ENCODE data around the gene UAP1.

UAP1 gene

DNA sequence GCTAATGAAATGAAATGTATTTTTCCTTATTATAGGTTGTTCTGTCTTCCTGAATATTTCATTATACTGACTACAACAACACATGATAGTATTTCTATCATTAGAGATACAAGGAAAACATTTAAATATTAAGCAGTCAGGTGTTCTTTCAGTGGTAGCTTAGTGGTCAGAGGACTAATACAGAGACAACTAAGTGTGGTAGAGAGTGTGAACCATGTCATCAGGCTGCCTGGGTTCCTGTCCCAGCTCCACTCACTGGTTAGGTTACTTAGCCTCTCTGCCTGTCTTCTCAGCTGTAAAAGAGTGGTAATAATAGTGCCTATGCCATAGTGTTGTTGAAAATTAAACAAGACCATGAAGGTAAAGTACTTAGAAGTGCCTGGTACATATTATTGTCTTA is 3.9 kb downstream of the UAP1 start:
- TF ChIP-seq, protein P1, sequence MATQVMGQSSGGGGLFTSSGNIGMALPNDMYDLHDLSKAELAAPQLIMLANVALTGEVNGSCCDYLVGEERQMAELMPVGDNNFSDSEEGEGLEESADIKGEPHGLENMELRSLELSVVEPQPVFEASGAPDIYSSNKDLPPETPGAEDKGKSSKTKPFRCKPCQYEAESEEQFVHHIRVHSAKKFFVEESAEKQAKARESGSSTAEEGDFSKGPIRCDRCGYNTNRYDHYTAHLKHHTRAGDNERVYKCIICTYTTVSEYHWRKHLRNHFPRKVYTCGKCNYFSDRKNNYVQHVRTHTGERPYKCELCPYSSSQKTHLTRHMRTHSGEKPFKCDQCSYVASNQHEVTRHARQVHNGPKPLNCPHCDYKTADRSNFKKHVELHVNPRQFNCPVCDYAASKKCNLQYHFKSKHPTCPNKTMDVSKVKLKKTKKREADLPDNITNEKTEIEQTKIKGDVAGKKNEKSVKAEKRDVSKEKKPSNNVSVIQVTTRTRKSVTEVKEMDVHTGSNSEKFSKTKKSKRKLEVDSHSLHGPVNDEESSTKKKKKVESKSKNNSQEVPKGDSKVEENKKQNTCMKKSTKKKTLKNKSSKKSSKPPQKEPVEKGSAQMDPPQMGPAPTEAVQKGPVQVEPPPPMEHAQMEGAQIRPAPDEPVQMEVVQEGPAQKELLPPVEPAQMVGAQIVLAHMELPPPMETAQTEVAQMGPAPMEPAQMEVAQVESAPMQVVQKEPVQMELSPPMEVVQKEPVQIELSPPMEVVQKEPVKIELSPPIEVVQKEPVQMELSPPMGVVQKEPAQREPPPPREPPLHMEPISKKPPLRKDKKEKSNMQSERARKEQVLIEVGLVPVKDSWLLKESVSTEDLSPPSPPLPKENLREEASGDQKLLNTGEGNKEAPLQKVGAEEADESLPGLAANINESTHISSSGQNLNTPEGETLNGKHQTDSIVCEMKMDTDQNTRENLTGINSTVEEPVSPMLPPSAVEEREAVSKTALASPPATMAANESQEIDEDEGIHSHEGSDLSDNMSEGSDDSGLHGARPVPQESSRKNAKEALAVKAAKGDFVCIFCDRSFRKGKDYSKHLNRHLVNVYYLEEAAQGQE (IDR thresholded peaks at IDR 0.05; ENCODE audit: insufficient read depth in 1 of 2, low read depth in 2 of 2, low read length in 2 of 2), result no peak
- TF ChIP-seq FOXP2 (optimal IDR thresholded peaks at IDR 0.05; ENCODE audit: borderline replicate concordance, extremely low read depth, extremely low read length, insufficient read depth), result no peak
- no peak for TF ChIP-seq TAF1 (IDR thresholded peaks at IDR 0.05; ENCODE audit: borderline replicate concordance, insufficient read depth, low read length)
- no peak for TF ChIP-seq SIN3A (IDR thresholded peaks at IDR 0.05; ENCODE audit: borderline replicate concordance, insufficient read depth, low read length)
- TF ChIP-seq POLR2AphosphoS5 (IDR thresholded peaks at IDR 0.05; ENCODE audit: low read depth, low read length), result no peak

DNA sequence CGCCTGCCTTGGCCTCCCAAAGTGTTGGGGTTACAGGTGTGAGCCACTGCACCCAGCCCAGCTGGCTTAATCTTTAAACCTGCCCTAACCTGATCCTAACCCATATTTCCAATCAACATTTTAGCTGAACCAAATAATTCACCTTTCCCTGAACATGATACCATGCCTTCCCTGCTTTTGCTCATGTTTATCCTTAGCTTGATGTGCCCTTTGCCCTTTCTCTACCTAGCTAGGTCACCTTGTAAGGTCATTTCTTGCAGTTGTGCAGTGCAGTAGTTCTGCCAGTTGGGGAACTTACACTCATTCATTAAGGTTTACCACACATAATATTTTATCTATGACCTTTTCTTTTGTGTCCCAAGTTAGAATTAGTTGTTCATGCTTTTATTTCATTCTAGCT is 5.3 kb downstream of the UAP1 start:
- no peak for TF ChIP-seq POLR2AphosphoS5 (IDR thresholded peaks at IDR 0.05; ENCODE audit: low read depth, low read length)
- TF ChIP-seq SIN3A (IDR thresholded peaks at IDR 0.05; ENCODE audit: borderline replicate concordance, insufficient read depth, low read length), result no peak
- no peak for TF ChIP-seq TAF1 (IDR thresholded peaks at IDR 0.05; ENCODE audit: borderline replicate concordance, insufficient read depth, low read length)
- TF ChIP-seq FOXP2 (optimal IDR thresholded peaks at IDR 0.05; ENCODE audit: borderline replicate concordance, extremely low read depth, extremely low read length, insufficient read depth), result no peak
- TF ChIP-seq, protein P1 (IDR thresholded peaks at IDR 0.05; ENCODE audit: insufficient read depth in 1 of 2, low read depth in 2 of 2, low read length in 2 of 2), result no peak

DNA sequence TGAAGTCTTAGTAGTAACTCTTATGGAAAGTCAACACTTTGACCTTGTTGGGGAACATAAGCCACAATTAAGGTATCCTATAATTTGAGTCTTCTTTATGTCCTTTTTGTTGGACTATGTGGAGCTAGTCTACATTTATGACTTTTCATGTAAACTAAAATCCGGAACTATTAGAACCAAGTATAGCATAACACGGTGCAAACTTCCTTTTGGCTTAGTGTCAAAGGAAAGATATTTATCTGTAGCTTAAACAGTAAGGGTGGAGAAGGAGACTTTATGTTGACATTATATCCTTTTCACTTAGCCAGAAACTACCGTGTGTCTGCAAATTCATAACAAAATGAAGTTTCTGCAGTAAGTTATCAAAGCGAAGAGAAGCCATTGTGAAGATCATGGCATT is 7.3 kb downstream of the UAP1 start:
- TF ChIP-seq FOXP2 (optimal IDR thresholded peaks at IDR 0.05; ENCODE audit: borderline replicate concordance, extremely low read depth, extremely low read length, insufficient read depth) (no peak), POLR2AphosphoS5 (IDR thresholded peaks at IDR 0.05; ENCODE audit: low read depth, low read length) (no peak), SIN3A (IDR thresholded peaks at IDR 0.05; ENCODE audit: borderline replicate concordance, insufficient read depth, low read length) (no peak), TAF1 (IDR thresholded peaks at IDR 0.05; ENCODE audit: borderline replicate concordance, insufficient read depth, low read length) (no peak)
- TF ChIP-seq, protein P1 (IDR thresholded peaks at IDR 0.05; ENCODE audit: insufficient read depth in 1 of 2, low read depth in 2 of 2, low read length in 2 of 2), result no peak

DNA sequence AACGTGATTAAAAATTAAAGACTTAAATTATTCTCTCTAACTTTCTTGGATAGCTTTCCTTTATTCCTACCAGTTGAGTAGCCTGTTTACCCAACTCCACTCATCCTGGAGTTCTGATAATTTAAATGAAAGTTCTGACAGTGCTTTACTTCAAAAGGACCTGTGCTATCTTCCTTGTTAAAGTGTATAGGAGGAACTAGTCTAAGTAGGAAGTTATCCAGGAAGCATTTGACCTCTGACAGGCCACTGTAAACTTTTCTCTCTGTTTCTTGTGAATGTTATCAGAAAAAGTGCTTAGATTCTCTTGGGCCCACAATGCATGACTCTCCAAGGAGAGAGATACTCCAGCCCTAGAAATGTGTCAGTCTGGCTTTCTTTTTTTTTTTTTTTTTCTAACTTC is 9.2 kb downstream of the UAP1 start:
- no peak for TF ChIP-seq SIN3A (IDR thresholded peaks at IDR 0.05; ENCODE audit: borderline replicate concordance, insufficient read depth, low read length)
- TF ChIP-seq, protein P1 (IDR thresholded peaks at IDR 0.05; ENCODE audit: insufficient read depth in 1 of 2, low read depth in 2 of 2, low read length in 2 of 2), result no peak
- TF ChIP-seq FOXP2 (optimal IDR thresholded peaks at IDR 0.05; ENCODE audit: borderline replicate concordance, extremely low read depth, extremely low read length, insufficient read depth), result no peak
- no peak for TF ChIP-seq TAF1 (IDR thresholded peaks at IDR 0.05; ENCODE audit: borderline replicate concordance, insufficient read depth, low read length)
- TF ChIP-seq POLR2AphosphoS5 (IDR thresholded peaks at IDR 0.05; ENCODE audit: low read depth, low read length), result no peak

DNA sequence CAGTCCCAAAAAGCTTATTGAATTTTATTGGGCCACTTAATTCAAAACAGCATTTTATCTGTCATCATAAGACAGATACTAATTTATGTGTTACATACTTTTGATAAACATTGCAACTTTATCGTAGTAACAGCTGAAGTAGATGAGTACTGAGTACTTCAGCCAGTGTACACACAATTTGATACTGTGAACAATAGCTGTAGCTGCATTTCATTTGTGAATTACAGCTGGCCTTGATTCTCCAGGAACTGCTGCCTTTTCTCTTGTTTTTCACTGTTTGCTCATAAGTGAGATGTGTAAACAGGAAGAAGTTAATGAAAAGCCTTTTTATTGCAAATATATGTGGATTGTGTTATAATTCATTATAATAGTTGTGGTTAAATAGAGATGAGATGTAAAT is 10.2 kb downstream of the UAP1 start:
- TF ChIP-seq FOXP2 (optimal IDR thresholded peaks at IDR 0.05; ENCODE audit: borderline replicate concordance, extremely low read depth, extremely low read length, insufficient read depth) (no peak), SIN3A (IDR thresholded peaks at IDR 0.05; ENCODE audit: borderline replicate concordance, insufficient read depth, low read length) (no peak), TAF1 (IDR thresholded peaks at IDR 0.05; ENCODE audit: borderline replicate concordance, insufficient read depth, low read length) (no peak)
- TF ChIP-seq, protein P1 (IDR thresholded peaks at IDR 0.05; ENCODE audit: insufficient read depth in 1 of 2, low read depth in 2 of 2, low read length in 2 of 2), result no peak
